ENCODE data around the gene BICD1.

The BICD1 gene

GRCh38 chr12:32413412-32413811, 306.8 kb downstream of the BICD1 start:
- Histone ChIP-seq H3K27me3 (ENCODE audit: insufficient read depth, poor library complexity, severe bottlenecking) (no peaks in the 10 kb centered on the region), H3K27ac (replicated peaks) (no peak overlapping the region), H3K4me3 (replicated peaks; ENCODE audit: insufficient read depth, low read length) (no peak overlapping the region)
- DNase-seq (ENCODE audit: low read depth in 1 of 2, low spot score in 1 of 2), result no peak
- TF ChIP-seq SPI1 (IDR thresholded peaks at IDR 0.05; ENCODE audit: borderline replicate concordance, low read depth), result no peak
- TF ChIP-seq GABPA (IDR thresholded peaks at IDR 0.05; ENCODE audit: low read depth), result no peak

- Histone ChIP-seq H3K4me3 (replicated peaks; ENCODE audit: insufficient read depth, low read length) (no peak overlapping the region), H3K27ac (replicated peaks) (no peak overlapping the region), H3K27me3 (ENCODE audit: insufficient read depth, poor library complexity, severe bottlenecking) (no peaks in the 10 kb centered on the region)
- TF ChIP-seq CTCF (IDR thresholded peaks at IDR 0.05; ENCODE audit: insufficient read depth, low read length) (no peak), POLR2AphosphoS5 (IDR thresholded peaks at IDR 0.05; ENCODE audit: low read depth) (no peak), GABPA (IDR thresholded peaks at IDR 0.05; ENCODE audit: low read depth) (no peak), SPI1 (IDR thresholded peaks at IDR 0.05; ENCODE audit: borderline replicate concordance, low read depth) (no peak)
- TF ChIP-seq, protein P1, sequence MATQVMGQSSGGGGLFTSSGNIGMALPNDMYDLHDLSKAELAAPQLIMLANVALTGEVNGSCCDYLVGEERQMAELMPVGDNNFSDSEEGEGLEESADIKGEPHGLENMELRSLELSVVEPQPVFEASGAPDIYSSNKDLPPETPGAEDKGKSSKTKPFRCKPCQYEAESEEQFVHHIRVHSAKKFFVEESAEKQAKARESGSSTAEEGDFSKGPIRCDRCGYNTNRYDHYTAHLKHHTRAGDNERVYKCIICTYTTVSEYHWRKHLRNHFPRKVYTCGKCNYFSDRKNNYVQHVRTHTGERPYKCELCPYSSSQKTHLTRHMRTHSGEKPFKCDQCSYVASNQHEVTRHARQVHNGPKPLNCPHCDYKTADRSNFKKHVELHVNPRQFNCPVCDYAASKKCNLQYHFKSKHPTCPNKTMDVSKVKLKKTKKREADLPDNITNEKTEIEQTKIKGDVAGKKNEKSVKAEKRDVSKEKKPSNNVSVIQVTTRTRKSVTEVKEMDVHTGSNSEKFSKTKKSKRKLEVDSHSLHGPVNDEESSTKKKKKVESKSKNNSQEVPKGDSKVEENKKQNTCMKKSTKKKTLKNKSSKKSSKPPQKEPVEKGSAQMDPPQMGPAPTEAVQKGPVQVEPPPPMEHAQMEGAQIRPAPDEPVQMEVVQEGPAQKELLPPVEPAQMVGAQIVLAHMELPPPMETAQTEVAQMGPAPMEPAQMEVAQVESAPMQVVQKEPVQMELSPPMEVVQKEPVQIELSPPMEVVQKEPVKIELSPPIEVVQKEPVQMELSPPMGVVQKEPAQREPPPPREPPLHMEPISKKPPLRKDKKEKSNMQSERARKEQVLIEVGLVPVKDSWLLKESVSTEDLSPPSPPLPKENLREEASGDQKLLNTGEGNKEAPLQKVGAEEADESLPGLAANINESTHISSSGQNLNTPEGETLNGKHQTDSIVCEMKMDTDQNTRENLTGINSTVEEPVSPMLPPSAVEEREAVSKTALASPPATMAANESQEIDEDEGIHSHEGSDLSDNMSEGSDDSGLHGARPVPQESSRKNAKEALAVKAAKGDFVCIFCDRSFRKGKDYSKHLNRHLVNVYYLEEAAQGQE (IDR thresholded peaks at IDR 0.05; ENCODE audit: insufficient replicate concordance, low read depth), result no peak
- DNase-seq (ENCODE audit: low read depth in 1 of 2, low spot score in 1 of 2), result no peak
Measured at GRCh38 chr12:32418221-32418620, 311.6 kb downstream of the BICD1 start.

DNA sequence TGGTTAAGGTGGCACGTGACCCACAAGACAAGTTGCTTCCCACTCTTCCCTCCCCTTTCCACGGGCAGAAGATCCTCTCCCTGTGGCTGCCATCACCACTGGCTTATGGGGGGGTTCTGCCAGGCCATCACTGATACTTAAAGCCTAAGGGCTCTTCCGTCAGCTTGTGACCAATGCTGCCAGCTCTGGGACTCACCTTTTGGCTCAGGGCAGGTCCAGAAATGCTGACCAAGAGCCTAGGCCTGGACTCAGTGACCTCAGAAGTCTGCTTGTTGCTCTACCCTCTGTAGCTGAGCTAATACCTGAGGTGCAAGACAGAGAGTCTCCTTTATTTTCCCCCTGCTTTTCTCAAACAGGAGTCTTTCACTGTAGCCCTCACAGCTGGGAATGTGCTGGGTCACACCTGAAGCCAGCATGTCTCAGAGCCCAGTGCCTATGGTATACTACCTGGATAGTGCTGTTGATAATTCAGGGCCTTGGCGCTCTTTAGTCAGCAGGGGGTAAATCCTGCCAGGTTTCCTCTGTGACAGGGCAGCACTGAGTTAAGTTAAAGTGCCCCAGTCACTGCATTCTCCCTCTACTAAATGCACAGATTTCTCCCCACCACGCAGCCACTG, 312.4 kb downstream of the BICD1 start:
- TF ChIP-seq GABPA (IDR thresholded peaks at IDR 0.05; ENCODE audit: low read depth) (no peak), POLR2AphosphoS5 (IDR thresholded peaks at IDR 0.05; ENCODE audit: low read depth) (no peak)
- no peak overlapping the region for H3K4me3 ChIP-seq (replicated peaks; ENCODE audit: insufficient read depth, low read length)
- no peak overlapping the region for H3K27ac ChIP-seq (replicated peaks)
- no peak for DNase-seq (ENCODE audit: low read depth in 1 of 2, low spot score in 1 of 2)
- no peaks in the 10 kb centered on the region for H3K27me3 ChIP-seq (ENCODE audit: insufficient read depth, poor library complexity, severe bottlenecking)

DNA sequence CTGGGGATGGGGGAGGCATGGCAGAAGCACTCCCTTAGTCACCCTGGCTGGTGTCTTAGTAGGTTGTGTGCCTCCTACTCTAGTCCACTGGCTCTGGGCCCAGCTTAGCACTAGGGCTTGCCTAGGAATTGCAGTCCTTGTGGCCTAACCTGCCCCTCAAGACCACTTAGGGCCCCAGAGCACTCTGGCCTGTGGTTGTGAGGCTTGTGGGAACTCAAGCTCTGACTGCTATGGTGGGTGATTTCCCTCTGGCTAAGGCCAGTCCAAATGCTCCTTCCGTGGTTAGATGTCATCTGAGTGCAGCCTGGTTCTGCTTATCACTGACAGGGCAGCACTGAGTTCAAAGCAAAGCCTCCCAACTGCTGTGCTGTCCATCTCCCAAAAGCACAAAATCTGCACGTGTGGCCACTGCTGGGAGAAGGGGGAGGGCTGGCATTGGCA, 312.9 kb downstream of the BICD1 start:
- Histone ChIP-seq H3K27me3 (ENCODE audit: insufficient read depth, poor library complexity, severe bottlenecking) (no peaks in the 10 kb centered on the region), H3K27ac (replicated peaks) (no peak overlapping the region), H3K4me3 (replicated peaks; ENCODE audit: insufficient read depth, low read length) (no peak overlapping the region)
- no peak for TF ChIP-seq CTCF (IDR thresholded peaks at IDR 0.05; ENCODE audit: insufficient read depth, low read length)
- no peak for TF ChIP-seq POLR2AphosphoS5 (IDR thresholded peaks at IDR 0.05; ENCODE audit: low read depth)
- no peak for TF ChIP-seq GABPA (IDR thresholded peaks at IDR 0.05; ENCODE audit: low read depth)
- TF ChIP-seq, protein P1 (IDR thresholded peaks at IDR 0.05; ENCODE audit: insufficient replicate concordance, low read depth), result no peak
- TF ChIP-seq SPI1 (IDR thresholded peaks at IDR 0.05; ENCODE audit: borderline replicate concordance, low read depth), result no peak
- DNase-seq (ENCODE audit: low read depth in 1 of 2, low spot score in 1 of 2), result no peak

DNA sequence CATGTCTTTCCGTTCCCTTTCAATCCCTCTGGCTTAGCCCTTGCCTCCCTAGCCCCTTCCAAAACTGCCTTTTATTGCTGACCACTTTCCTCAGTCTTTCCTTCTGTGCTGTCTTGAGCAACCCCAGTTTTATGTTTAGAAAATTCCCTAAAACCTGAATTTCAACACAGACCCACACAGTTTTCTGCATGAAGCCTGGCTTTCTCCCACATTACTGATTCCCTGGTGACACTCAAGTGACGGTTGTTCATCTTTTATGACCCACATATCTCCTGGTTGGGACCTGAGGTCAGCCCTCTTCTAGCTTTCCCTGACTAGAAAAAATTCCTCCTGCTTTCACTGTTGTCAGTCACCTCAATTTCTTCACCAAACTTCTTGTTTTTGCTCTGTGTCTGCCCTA, 313.7 kb downstream of the BICD1 start:
- no peak overlapping the region for H3K4me3 ChIP-seq (replicated peaks; ENCODE audit: insufficient read depth, low read length)
- TF ChIP-seq CTCF (IDR thresholded peaks at IDR 0.05; ENCODE audit: insufficient read depth, low read length), result no peak
- no peak overlapping the region for H3K27ac ChIP-seq (replicated peaks)
- no peak for DNase-seq (ENCODE audit: low read depth in 1 of 2, low spot score in 1 of 2)
- H3K27me3 ChIP-seq (ENCODE audit: insufficient read depth, poor library complexity, severe bottlenecking), result no peaks in the 10 kb centered on the region

Data from HL-60 (cell line).